GM23338 (cell line): ENCODE results near the gene IFITM10. TPM values are rescaled to one million over a fixed set of nuclear protein-coding genes. Genes with fewer than 3 reads are reported as not detected.

ENCODE experiments used
- ATAC-seq: fragments of 200-7000 bp; cut with Tn5 transposase; 3 replicates; pipeline ENCODE4 v1.9.1; 2020
- DNase-seq: peaks from one replicate; pipeline ENCODE4 v3.0.0-alpha.2; 2015; ENCODE audit warnings: low spot score
- H2AFZ ChIP-seq: fragments of 200-600 bp; sonication (generic); 2 replicates; pipeline ENCODE4 v1.8.0; 2016; ENCODE audit warnings: antibody characterized with exemption, mild to moderate bottlenecking, moderate library complexity
- H3F3A ChIP-seq: fragments of 200-600 bp; sonication (generic); replicated peaks from 2 replicates; pipeline ENCODE4 v1.8.0; 2017; ENCODE audit warnings: antibody characterized with exemption, mixed run types, low read depth
- H3K27ac ChIP-seq: fragments of 200-600 bp; sonication (generic); 2 replicates; pipeline ENCODE4 v1.6.1; 2016; ENCODE audit warnings: low read depth
- H3K27me3 ChIP-seq: fragments of 200-600 bp; sonication (generic); 2 replicates; pipeline ENCODE4 v1.8.0; 2016; ENCODE audit warnings: mild to moderate bottlenecking, mixed run types, moderate library complexity; ENCODE audit not compliant: insufficient read depth
- H3K36me3 ChIP-seq: fragments of 200-600 bp; sonication (generic); 2 replicates; pipeline ENCODE4 v1.8.0; 2016; ENCODE audit warnings: mild to moderate bottlenecking; ENCODE audit not compliant: insufficient read depth
- H3K4me1 ChIP-seq: fragments of 200-600 bp; sonication (generic); 2 replicates; pipeline ENCODE4 v1.8.0; 2016; ENCODE audit warnings: mild to moderate bottlenecking, moderate library complexity; ENCODE audit not compliant: insufficient read depth
- H3K4me2 ChIP-seq: fragments of 200-600 bp; sonication (generic); 2 replicates; pipeline ENCODE4 v1.7.1; 2017; ENCODE audit warnings: mixed run types
- H3K4me3 ChIP-seq: fragments of 200-600 bp; sonication (generic); 2 replicates; pipeline ENCODE4 v1.6.1; 2016; ENCODE audit warnings: mixed run types
- H3K79me2 ChIP-seq: fragments of 200-600 bp; sonication (generic); replicated peaks from 2 replicates; pipeline ENCODE4 v1.8.0; 2017; ENCODE audit warnings: mild to moderate bottlenecking; ENCODE audit not compliant: insufficient read depth
- H3K9me2 ChIP-seq: fragments of 200-600 bp; sonication (generic); 2 replicates; pipeline ENCODE4 v1.8.0; 2017; ENCODE audit not compliant: insufficient read depth
- H4K20me1 ChIP-seq: fragments of 200-600 bp; sonication (generic); replicated peaks from 2 replicates; pipeline ENCODE4 v1.8.0; 2017; ENCODE audit warnings: mild to moderate bottlenecking; ENCODE audit not compliant: insufficient read depth
- H3K27ac Mint-ChIP-seq: 2 replicates; pipeline ENCODE4 v1.8.0; 2020; ENCODE audit warnings: inconsistent platforms, mild to moderate bottlenecking, moderate library complexity, mixed read lengths
- H3K27me3 Mint-ChIP-seq: 3 replicates; pipeline ENCODE4 v1.8.0; 2022; ENCODE audit warnings: low read depth, mild to moderate bottlenecking, moderate library complexity, mixed read lengths, inconsistent platforms; ENCODE audit not compliant: insufficient read depth, poor library complexity
- H3K36me3 Mint-ChIP-seq: 3 replicates; pipeline ENCODE4 v1.8.0; 2021; ENCODE audit warnings: low read depth, mild to moderate bottlenecking, inconsistent platforms, moderate library complexity, mixed read lengths
- H3K4me1 Mint-ChIP-seq: 3 replicates; pipeline ENCODE4 v1.8.0; 2020; ENCODE audit warnings: mild to moderate bottlenecking, inconsistent platforms, mixed read lengths
- H3K4me3 Mint-ChIP-seq: 3 replicates; pipeline ENCODE4 v1.8.0; 2021; ENCODE audit warnings: moderate library complexity, mild to moderate bottlenecking, inconsistent platforms, mixed read lengths
- H3K9me3 Mint-ChIP-seq: 3 replicates; pipeline ENCODE4 v1.8.0; 2020; ENCODE audit warnings: moderate library complexity, mild to moderate bottlenecking, inconsistent platforms, mixed read lengths
- EZH2 ChIP-seq: fragments of 200-600 bp; sonication (generic); IDR thresholded peaks from one replicate; pipeline ENCODE4 v1.8.0; 2017; ENCODE audit warnings: antibody characterized with exemption, mild to moderate bottlenecking, low read depth; ENCODE audit not compliant: unreplicated experiment
- EZH2phosphoT487 ChIP-seq: fragments of 200-600 bp; sonication (generic); IDR thresholded peaks from one replicate; pipeline ENCODE4 v1.8.1; 2018; ENCODE audit warnings: antibody characterized with exemption; ENCODE audit not compliant: unreplicated experiment
- POLR2AphosphoS5 ChIP-seq: IDR thresholded peaks from 2 replicates; pipeline ENCODE4 v1.6.1; 2016; ENCODE audit warnings: antibody characterized with exemption, low read depth
- ZNF114 ChIP-seq: fragments of 250-450 bp; sonication (Bioruptor Pico); IDR thresholded peaks from 2 replicates; pipeline ENCODE4 v1.5.0; 2020; ENCODE audit warnings: mild to moderate bottlenecking, moderate library complexity
- ZNF331 ChIP-seq: fragments of 250-450 bp; sonication (Bioruptor Pico); IDR thresholded peaks from 2 replicates; pipeline ENCODE4 v1.5.0; 2020; ENCODE audit warnings: low read depth, mild to moderate bottlenecking, moderate library complexity
- ZNF462 ChIP-seq: fragments of 250-450 bp; sonication (Bioruptor Pico); IDR thresholded peaks from 2 replicates; pipeline ENCODE4 v1.5.0; 2020; ENCODE audit warnings: mild to moderate bottlenecking, moderate library complexity
- polyA plus RNA-seq: library from polyadenylated mRNA; unstranded; fragments of >200 nt; fragmentation: Nextera tagmentation; extraction: Ambion mirVana; gene quantifications from 2 replicates; pipeline ENCODE4 v1.2.1, GENCODE V29; 2016
- total RNA-seq: library from RNA; depleted of rRNA; stranded (reverse); fragments of >200 nt; shearing (Covaris generic); gene quantifications from 2 replicates; pipeline ENCODE4 v1.2.3, GENCODE V29; 2014
- TF ChIP-seq, protein P1 (sequence below), 2 experiments: fragments of 200-600 bp in 1 of 2; sonication (generic) in 1 of 2; conservative IDR thresholded peaks; 2 replicates each; pipeline versions ENCODE4 v1.5.1 to v1.6.1; 2016 to 2017; ENCODE audit warnings: antibody characterized with exemption in 2 of 2, low read depth in 2 of 2, mild to moderate bottlenecking in 2 of 2, moderate library complexity in 1 of 2

IFITM10 gene
- total and polyA plus RNA-seq, 2 experiments from 2014 or later, result 0.06 TPM; not detected in 1

DNA sequence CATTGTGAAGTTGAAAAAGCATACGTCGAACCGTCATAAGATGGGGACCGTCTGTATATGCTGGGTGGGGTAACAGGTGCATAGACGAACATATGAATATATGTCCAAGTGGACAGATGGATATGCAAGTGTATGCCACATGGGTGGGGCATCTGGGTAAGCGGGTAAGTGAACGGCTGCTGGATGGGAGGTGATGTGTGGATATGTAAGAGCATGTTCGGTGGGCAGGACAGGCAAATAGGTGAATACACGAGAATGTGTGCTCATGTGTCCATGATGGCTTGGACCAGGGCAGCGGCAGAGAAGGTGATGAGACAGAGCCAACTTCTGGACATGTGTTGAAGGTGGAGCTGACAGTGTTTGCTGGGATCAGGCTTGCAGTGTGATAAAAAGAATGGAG is 12.0 kb downstream of the IFITM10 start:
- ATAC-seq, result no peak

DNA sequence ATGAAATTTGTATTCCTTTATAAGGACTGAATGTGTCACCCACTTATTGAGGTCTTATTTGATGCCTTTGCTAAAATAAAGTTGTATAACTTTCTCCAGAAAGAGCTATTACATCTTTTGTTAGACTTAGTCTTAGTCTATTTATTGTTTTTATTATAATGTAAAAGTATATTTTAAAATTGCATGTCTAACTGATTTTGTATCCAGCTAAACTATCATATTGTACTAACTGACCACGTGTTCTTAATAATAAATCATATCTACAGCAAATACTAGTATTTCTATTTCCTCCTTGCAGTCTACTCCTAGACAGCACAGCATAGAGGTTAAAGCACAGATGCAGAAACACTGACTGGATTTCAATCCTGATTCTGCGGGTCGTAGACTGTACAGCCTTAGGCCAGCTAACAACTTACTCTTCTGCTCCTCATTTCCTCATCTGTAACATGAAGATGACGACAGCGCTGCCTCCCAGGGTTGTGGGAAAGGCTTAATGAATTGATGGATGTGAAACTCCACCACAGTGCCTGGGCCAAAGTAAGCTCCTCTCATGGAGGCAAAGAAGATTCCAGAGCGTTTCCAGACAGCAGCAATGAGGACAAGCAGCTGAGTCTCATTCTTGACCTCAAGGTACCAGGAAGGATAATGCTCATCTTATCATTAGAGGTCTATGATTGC is 13.2 kb downstream of the IFITM10 start:
- H3K27me3 ChIP-seq, result no peaks in the 10 kb centered on the region; the same call in 1 of the 2 replicates
- no peak overlapping the region for H3K27ac Mint-ChIP-seq
- peaks cover 5% of the 10 kb centered on the region; the same call in 2 of the 3 replicates for H3K9me3 Mint-ChIP-seq
- TF ChIP-seq ZNF114, result no peak
- no peak for TF ChIP-seq ZNF462
- TF ChIP-seq EZH2, result no peak
- TF ChIP-seq, protein P1, sequence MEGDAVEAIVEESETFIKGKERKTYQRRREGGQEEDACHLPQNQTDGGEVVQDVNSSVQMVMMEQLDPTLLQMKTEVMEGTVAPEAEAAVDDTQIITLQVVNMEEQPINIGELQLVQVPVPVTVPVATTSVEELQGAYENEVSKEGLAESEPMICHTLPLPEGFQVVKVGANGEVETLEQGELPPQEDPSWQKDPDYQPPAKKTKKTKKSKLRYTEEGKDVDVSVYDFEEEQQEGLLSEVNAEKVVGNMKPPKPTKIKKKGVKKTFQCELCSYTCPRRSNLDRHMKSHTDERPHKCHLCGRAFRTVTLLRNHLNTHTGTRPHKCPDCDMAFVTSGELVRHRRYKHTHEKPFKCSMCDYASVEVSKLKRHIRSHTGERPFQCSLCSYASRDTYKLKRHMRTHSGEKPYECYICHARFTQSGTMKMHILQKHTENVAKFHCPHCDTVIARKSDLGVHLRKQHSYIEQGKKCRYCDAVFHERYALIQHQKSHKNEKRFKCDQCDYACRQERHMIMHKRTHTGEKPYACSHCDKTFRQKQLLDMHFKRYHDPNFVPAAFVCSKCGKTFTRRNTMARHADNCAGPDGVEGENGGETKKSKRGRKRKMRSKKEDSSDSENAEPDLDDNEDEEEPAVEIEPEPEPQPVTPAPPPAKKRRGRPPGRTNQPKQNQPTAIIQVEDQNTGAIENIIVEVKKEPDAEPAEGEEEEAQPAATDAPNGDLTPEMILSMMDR (conservative IDR thresholded peaks at IDR 0.05; ENCODE audit: low read depth in 2 of 2), result no peak
- TF ChIP-seq POLR2AphosphoS5, result no peak
- TF ChIP-seq ZNF331 (CRISPR knock-in tag), result no peak
- no peak for TF ChIP-seq EZH2phosphoT487

More for the DNA sequence above, 12.0 kb downstream of the IFITM10 start:
- H3K27me3 Mint-ChIP-seq, result peaks cover 19% of the 10 kb centered on the region
- H3K36me3 ChIP-seq, result no peaks in the 10 kb centered on the region
- H3K27me3 ChIP-seq, result no peaks in the 10 kb centered on the region; the same call in 1 of the 2 replicates
- no peaks in the 10 kb centered on the region for H3F3A ChIP-seq
- TF ChIP-seq ZNF331 (CRISPR knock-in tag) (no peak), POLR2AphosphoS5 (no peak), ZNF114 (no peak), EZH2 (no peak)
- TF ChIP-seq, protein P1 (conservative IDR thresholded peaks at IDR 0.05; ENCODE audit: low read depth in 2 of 2), result no peak
- no peaks in the 10 kb centered on the region for H3K79me2 ChIP-seq
- no peaks in the 10 kb centered on the region for H4K20me1 ChIP-seq
- H3K4me1 ChIP-seq, result no peaks in the 10 kb centered on the region
- H3K9me2 ChIP-seq, result peaks cover 6% of the 10 kb centered on the region; the same call in 1 of the 2 replicates
- H3K36me3 Mint-ChIP-seq, result no peaks in the 10 kb centered on the region
- H3K4me3 ChIP-seq, result no peak overlapping the region
- H3K4me3 Mint-ChIP-seq, result no peak overlapping the region
- H3K4me2 ChIP-seq, result no peak overlapping the region
- no peak overlapping the region for H3K27ac ChIP-seq
- no peak overlapping the region for H2AFZ ChIP-seq
- no peak overlapping the region for H3K27ac Mint-ChIP-seq
- H3K4me1 Mint-ChIP-seq, result no peaks in the 10 kb centered on the region; the same call in 2 of the 3 replicates
- DNase-seq, result no peak
- H3K9me3 Mint-ChIP-seq, result peaks cover 5% of the 10 kb centered on the region; the same call in 2 of the 3 replicates

More for the DNA sequence above, 13.2 kb downstream of the IFITM10 start:
- Histone ChIP-seq H3K4me2 (no peak overlapping the region), H3K27ac (no peak overlapping the region), H3K4me1 (no peaks in the 10 kb centered on the region), H2AFZ (no peak overlapping the region), H3K4me3 (no peak overlapping the region), H3K36me3 (no peaks in the 10 kb centered on the region), H3F3A (no peaks in the 10 kb centered on the region), H3K9me2 (no peaks in the 10 kb centered on the region; the same call in 1 of the 2 replicates), H3K79me2 (no peaks in the 10 kb centered on the region), H4K20me1 (no peaks in the 10 kb centered on the region)
- DNase-seq (no peak), ATAC-seq (no peak)
- no peak overlapping the region for H3K4me3 Mint-ChIP-seq
- H3K36me3 Mint-ChIP-seq, result no peaks in the 10 kb centered on the region
- H3K4me1 Mint-ChIP-seq, result no peaks in the 10 kb centered on the region; the same call in 2 of the 3 replicates
- peaks cover 21% of the 10 kb centered on the region for H3K27me3 Mint-ChIP-seq
